ENCODE data around the gene STARD10. TPM values are rescaled to one million over a fixed set of nuclear protein-coding genes. Genes with fewer than 3 reads are reported as not detected.

STARD10 gene
- total and polyA plus RNA-seq, 4 donors, result 70.5 to 328 (median 232) TPM

DNA sequence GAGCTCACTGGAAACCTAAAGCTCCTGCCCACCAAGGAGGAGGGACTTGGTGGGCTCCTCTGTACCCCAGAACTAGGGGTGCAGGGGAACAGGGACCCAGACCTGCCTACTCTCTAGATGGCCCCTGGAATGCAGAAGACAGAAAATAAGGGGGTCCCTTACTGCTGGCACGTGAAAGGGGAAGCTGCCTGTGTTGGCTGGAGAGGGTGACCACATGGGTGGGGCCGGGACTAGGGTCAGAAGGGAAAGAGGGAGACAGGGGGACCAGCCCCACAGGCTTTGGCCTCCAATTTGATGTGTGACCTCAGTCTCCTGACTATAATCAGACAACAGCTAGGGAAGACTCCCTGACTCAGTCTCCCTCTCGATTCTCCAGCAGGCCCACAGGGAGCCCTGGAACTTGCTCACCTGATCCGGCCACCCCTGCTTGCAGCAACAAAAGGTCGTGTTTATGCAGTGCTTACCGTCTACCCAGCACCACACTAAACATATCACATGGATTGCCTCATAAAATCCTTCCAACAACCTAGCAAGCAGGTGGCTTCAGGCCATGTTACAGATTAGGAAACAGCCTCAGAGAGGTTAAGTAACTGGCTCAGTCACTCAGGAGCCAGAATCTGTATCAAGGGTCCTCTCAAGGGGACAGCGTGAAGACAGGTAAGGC, 51.9 kb downstream of the STARD10 start (continued):
- peak; percentile 12 for TF ChIP-seq NR2F2 (IDR thresholded peaks at IDR 0.05)
- TF ChIP-seq GABPA (IDR thresholded peaks at IDR 0.05 in 1 of 2, conservative IDR thresholded peaks at IDR 0.05 in 1 of 2), result no peak
- peak; percentile 43 for TF ChIP-seq YY1 (IDR thresholded peaks at IDR 0.05)

DNA sequence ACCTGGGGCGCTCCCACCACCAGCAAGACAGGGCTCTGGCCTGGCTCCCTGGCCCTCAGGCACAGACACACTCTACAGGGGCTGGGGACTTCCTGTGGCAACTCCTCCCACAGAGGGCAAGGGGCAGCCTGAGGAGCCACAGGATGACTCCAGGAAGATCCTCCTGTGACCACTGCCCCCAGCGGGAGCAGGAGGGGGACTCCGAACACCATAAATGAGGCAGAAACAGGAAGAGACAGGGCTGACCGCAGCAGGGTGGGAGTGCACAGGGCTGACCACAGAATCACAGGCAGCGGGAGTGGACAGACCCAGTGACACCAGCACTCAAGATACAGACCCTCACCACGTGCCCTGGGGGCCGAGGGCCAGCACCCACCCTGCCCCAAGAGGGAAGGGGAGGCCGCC, 52.4 kb downstream of the STARD10 start:
- TF ChIP-seq RAD21 (IDR thresholded peaks at IDR 0.05), result peak in 1 of 2 donors; percentile 23
- TF ChIP-seq, protein P1, sequence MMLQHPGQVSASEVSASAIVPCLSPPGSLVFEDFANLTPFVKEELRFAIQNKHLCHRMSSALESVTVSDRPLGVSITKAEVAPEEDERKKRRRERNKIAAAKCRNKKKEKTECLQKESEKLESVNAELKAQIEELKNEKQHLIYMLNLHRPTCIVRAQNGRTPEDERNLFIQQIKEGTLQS (IDR thresholded peaks at IDR 0.05), result no peak
- TF ChIP-seq NR2F2 (IDR thresholded peaks at IDR 0.05), result peak; percentile 72
- TF ChIP-seq GABPA (IDR thresholded peaks at IDR 0.05 in 1 of 2, conservative IDR thresholded peaks at IDR 0.05 in 1 of 2), result no peak
- TF ChIP-seq, protein P2, sequence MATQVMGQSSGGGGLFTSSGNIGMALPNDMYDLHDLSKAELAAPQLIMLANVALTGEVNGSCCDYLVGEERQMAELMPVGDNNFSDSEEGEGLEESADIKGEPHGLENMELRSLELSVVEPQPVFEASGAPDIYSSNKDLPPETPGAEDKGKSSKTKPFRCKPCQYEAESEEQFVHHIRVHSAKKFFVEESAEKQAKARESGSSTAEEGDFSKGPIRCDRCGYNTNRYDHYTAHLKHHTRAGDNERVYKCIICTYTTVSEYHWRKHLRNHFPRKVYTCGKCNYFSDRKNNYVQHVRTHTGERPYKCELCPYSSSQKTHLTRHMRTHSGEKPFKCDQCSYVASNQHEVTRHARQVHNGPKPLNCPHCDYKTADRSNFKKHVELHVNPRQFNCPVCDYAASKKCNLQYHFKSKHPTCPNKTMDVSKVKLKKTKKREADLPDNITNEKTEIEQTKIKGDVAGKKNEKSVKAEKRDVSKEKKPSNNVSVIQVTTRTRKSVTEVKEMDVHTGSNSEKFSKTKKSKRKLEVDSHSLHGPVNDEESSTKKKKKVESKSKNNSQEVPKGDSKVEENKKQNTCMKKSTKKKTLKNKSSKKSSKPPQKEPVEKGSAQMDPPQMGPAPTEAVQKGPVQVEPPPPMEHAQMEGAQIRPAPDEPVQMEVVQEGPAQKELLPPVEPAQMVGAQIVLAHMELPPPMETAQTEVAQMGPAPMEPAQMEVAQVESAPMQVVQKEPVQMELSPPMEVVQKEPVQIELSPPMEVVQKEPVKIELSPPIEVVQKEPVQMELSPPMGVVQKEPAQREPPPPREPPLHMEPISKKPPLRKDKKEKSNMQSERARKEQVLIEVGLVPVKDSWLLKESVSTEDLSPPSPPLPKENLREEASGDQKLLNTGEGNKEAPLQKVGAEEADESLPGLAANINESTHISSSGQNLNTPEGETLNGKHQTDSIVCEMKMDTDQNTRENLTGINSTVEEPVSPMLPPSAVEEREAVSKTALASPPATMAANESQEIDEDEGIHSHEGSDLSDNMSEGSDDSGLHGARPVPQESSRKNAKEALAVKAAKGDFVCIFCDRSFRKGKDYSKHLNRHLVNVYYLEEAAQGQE (IDR thresholded peaks at IDR 0.05), result no peak
- no peak for TF ChIP-seq TAF1 (conservative IDR thresholded peaks at IDR 0.05)
- TF ChIP-seq SP1 (IDR thresholded peaks at IDR 0.05), result peak; percentile 19
- TF ChIP-seq FOXA1 (IDR thresholded peaks at IDR 0.05), result no peak
- Histone ChIP-seq H3K9me3 (ENCODE audit: control insufficient read depth in 4 of 4, low read length in 3 of 4) (no peaks in the 10 kb centered on the region), H3K9ac (ENCODE audit: low read depth in 1 of 2, low read length in 2 of 2) (no peak overlapping the region), H3K36me3 (ENCODE audit: control insufficient read depth in 4 of 4, insufficient read depth in 3 of 4, low read depth in 1 of 4, low read length in 3 of 4) (no peaks in the 10 kb centered on the region), H3K27me3 (ENCODE audit: control insufficient read depth in 4 of 4, insufficient read depth in 4 of 4, low read length in 3 of 4) (no peaks in the 10 kb centered on the region), H3K4me3 (ENCODE audit: low read depth in 1 of 3, low read length in 3 of 3) (no peak overlapping the region), H3K27ac (ENCODE audit: low read depth in 1 of 2, low read length in 2 of 2) (peak overlapping the region; percentile 68), H3K4me1 (ENCODE audit: control insufficient read depth in 4 of 4, insufficient read depth in 4 of 4, low read length in 3 of 4) (peaks cover 6 to 23% (median 11%) of the 10 kb centered on the region in 4 donors)
- 74% methylated on average over 8 of the region's 8 CpGs for WGBS
- peak; percentile 60 for DNase-seq (ENCODE audit: low spot score)

DNA sequence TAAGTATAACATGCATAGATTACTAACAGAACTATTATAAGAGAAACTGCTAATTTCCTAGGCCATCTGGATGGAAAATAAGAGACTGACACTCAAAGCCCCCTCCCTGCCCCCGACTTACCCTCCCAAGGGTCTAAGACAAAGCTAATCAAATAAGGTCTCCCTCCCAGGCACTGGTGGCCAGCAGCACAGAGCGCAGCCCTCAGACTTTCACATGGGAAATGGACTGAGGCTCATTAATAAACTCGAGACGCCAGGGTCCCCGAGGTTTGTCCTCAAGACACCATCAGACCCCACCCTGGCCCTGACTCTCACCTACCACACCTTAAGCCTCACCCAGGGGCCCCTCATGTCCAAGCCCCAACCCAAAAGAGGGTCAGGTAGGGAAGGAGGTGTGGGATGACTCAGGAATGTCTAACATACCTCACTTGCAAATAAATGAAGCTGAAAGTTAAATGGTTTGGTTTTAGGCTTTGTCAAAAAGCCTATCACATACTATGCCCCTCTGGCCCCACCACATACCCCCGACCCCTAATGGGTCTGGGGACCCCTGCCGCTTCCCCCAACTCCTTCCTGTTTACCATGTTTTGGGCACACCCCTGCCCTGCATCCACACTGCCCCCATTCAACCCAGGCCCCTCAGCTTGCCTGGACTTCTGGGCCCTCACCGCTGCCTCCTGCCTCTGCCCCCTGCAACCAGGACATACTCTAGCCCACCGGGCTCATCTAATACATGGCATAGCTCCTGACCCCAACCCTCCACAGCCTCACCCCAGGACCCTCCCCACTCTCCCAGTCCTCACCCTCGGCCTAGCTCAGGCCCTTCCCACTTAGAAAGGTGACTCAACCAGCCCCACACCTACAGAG, 53.1 kb downstream of the STARD10 start:
- Histone ChIP-seq H3K4me3 (ENCODE audit: low read depth in 1 of 3, low read length in 3 of 3) (no peak overlapping the region), H3K9me3 (ENCODE audit: control insufficient read depth in 4 of 4, low read length in 3 of 4) (no peaks in the 10 kb centered on the region), H3K27ac (ENCODE audit: low read depth in 1 of 2, low read length in 2 of 2) (peak overlapping the region; percentile 68), H3K36me3 (ENCODE audit: control insufficient read depth in 4 of 4, insufficient read depth in 3 of 4, low read depth in 1 of 4, low read length in 3 of 4) (no peaks in the 10 kb centered on the region), H3K27me3 (ENCODE audit: control insufficient read depth in 4 of 4, insufficient read depth in 4 of 4, low read length in 3 of 4) (no peaks in the 10 kb centered on the region), H3K9ac (ENCODE audit: low read depth in 1 of 2, low read length in 2 of 2) (no peak overlapping the region), H3K4me1 (ENCODE audit: control insufficient read depth in 4 of 4, insufficient read depth in 4 of 4, low read length in 3 of 4) (peaks cover 6 to 23% (median 11%) of the 10 kb centered on the region in 4 donors)
- DNase-seq (ENCODE audit: low spot score), result no peak
- 78% methylated on average over 10 of the region's 10 CpGs for WGBS
- TF ChIP-seq EGR1 (IDR thresholded peaks at IDR 0.05; ENCODE audit: low read depth in 2 of 2), result no peak
- TF ChIP-seq, protein P3, sequence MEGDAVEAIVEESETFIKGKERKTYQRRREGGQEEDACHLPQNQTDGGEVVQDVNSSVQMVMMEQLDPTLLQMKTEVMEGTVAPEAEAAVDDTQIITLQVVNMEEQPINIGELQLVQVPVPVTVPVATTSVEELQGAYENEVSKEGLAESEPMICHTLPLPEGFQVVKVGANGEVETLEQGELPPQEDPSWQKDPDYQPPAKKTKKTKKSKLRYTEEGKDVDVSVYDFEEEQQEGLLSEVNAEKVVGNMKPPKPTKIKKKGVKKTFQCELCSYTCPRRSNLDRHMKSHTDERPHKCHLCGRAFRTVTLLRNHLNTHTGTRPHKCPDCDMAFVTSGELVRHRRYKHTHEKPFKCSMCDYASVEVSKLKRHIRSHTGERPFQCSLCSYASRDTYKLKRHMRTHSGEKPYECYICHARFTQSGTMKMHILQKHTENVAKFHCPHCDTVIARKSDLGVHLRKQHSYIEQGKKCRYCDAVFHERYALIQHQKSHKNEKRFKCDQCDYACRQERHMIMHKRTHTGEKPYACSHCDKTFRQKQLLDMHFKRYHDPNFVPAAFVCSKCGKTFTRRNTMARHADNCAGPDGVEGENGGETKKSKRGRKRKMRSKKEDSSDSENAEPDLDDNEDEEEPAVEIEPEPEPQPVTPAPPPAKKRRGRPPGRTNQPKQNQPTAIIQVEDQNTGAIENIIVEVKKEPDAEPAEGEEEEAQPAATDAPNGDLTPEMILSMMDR (IDR thresholded peaks at IDR 0.05; ENCODE audit: low read depth, low read length, missing input control), result peak; percentile 1
- TF ChIP-seq, protein P2 (IDR thresholded peaks at IDR 0.05), result no peak
